Common myeloid progenitor, CD34-positive (primary cell): ENCODE results near the gene CFAP61.

ENCODE experiments used
- CTCF ChIA-PET: fragments of 350-600 bp; sonication (Branson Sonifier 250); formaldehyde crosslinking; loops from one replicate; lab custom pipeline; 2021; ENCODE audit warnings: antibody characterized with exemption; lab: Charles Lee
- POLR2A ChIA-PET: fragments of 350-600 bp; sonication (Branson Sonifier 250); formaldehyde crosslinking; loops from one replicate; lab custom pipeline; 2021; ENCODE audit warnings: antibody characterized with exemption; lab: Charles Lee
- DNase-seq, 3 donors: peaks; one replicate each; pipeline versions ENCODE4 v3.0.0 to v3.0.0-alpha.2; 2013
- H3K27ac ChIP-seq, 2 experiments: 1 replicate in 1 of 2; 2 replicates in 1 of 2; pipeline ENCODE4 v1.7.0; 2013; ENCODE audit warnings: inconsistent platforms in 2 of 2, low read length in 2 of 2, mild to moderate bottlenecking in 2 of 2, low read depth in 1 of 2, moderate library complexity in 1 of 2; ENCODE audit not compliant: severe bottlenecking in 2 of 2, insufficient read depth in 1 of 2, poor library complexity in 1 of 2
- H3K27me3 ChIP-seq, 5 experiments: replicated peaks in 2 of 5; 1 replicate in 3 of 5; 2 replicates in 2 of 5; pipeline versions ENCODE4 v1.6.1 to v1.7.0; 2013; ENCODE audit warnings: low read length in 4 of 5, mild to moderate bottlenecking in 2 of 5, moderate library complexity in 2 of 5, inconsistent platforms in 1 of 5; ENCODE audit not compliant: insufficient read depth in 5 of 5, control insufficient read depth in 4 of 5
- H3K36me3 ChIP-seq, 4 experiments: 1 replicate in 2 of 4; 2 replicates in 2 of 4; pipeline versions ENCODE4 v1.6.1 to v1.7.0; 2013; ENCODE audit warnings: low read length in 3 of 4, control low read depth in 1 of 4, mild to moderate bottlenecking in 1 of 4; ENCODE audit not compliant: control insufficient read depth in 4 of 4, insufficient read depth in 4 of 4
- H3K4me1 ChIP-seq, 4 experiments: 1 replicate in 3 of 4; 2 replicates in 1 of 4; pipeline versions ENCODE4 v1.6.1 to v1.7.1; 2013; ENCODE audit warnings: low read length in 3 of 4, mild to moderate bottlenecking in 3 of 4, control low read depth in 1 of 4, inconsistent platforms in 1 of 4, moderate library complexity in 1 of 4; ENCODE audit not compliant: control insufficient read depth in 4 of 4, insufficient read depth in 4 of 4; ENCODE audit errors: control extremely low read depth in 1 of 4
- H3K4me3 ChIP-seq, 7 experiments: 1 replicate in 4 of 7; 2 replicates in 3 of 7; pipeline versions ENCODE4 v1.5.1 to v1.7.0; 2013; ENCODE audit warnings: mild to moderate bottlenecking in 7 of 7, low read length in 6 of 7, moderate library complexity in 6 of 7, inconsistent platforms in 2 of 7, low read depth in 2 of 7, control low read depth in 1 of 7; ENCODE audit not compliant: insufficient read depth in 4 of 7, control insufficient read depth in 1 of 7; ENCODE audit errors: extremely low read depth in 1 of 7
- H3K9me3 ChIP-seq, 5 experiments: 1 replicate in 4 of 5; 2 replicates in 1 of 5; pipeline versions ENCODE4 v1.6.1 to v1.7.1; 2013; ENCODE audit warnings: low read length in 4 of 5, mild to moderate bottlenecking in 2 of 5, inconsistent platforms in 1 of 5, low read depth in 1 of 5, moderate library complexity in 1 of 5; ENCODE audit not compliant: control insufficient read depth in 4 of 5, insufficient read depth in 2 of 5; ENCODE audit errors: control extremely low read depth in 1 of 5
- WGBS: methylation state at CpG from one replicate; pipeline ENCODE4 v1.1.5; 2013; ENCODE audit not compliant: insufficient coverage; 5-methylcytosine and 5-hydroxymethylcytosine counted together

CFAP61 gene

GRCh38 chr20:20255099-20255498 is 202.8 kb downstream of the CFAP61 start:
- Histone ChIP-seq H3K27ac (no peak overlapping the region), H3K4me3 (no peak overlapping the region), H3K4me1 (peaks cover 0 to 2% (median 0%) of the 10 kb centered on the region in 4 experiments), H3K36me3 (no peaks in the 10 kb centered on the region), H3K9me3 (peaks cover 0 to 3% (median 0%) of the 10 kb centered on the region in 5 experiments), H3K27me3 (peaks cover 0 to 18% (median 4%) of the 10 kb centered on the region in 5 experiments)
- DNase-seq, result peak; percentile 20 to 81 (median 75)
- POLR2A ChIA-PET, result no interaction called here
- WGBS, result 72% methylated on average over 3 of the region's 3 CpGs
- CTCF ChIA-PET, result interaction anchor here (0.6 to 2.8 kb wide), 3 partner anchors 9 to 17 kb away, joined by 3 to 13 read pairs (median 3); no protein-coding TSS in a partner anchor

GRCh38 chr20:20259533-20259932 is 207.2 kb downstream of the CFAP61 start:
- peaks cover 0 to 13% (median 9%) of the 10 kb centered on the region in 4 experiments for H3K4me1 ChIP-seq
- H3K27me3 ChIP-seq, result peaks cover 0 to 16% (median 4%) of the 10 kb centered on the region in 5 experiments
- H3K27ac ChIP-seq, result no peak overlapping the region
- ChIA-PET CTCF (interaction anchor here (1.1 to 1.2 kb wide), 2 partner anchors 17 to 175 kb away, joined by 3 read pairs; no protein-coding TSS in a partner anchor), POLR2A (no interaction called here)
- DNase-seq, result peak in 2 of 3 donors; percentile 48 to 61
- H3K4me3 ChIP-seq, result no peak overlapping the region
- 17% methylated on average over 1 of the region's 2 CpGs for WGBS
- no peaks in the 10 kb centered on the region for H3K36me3 ChIP-seq
- H3K9me3 ChIP-seq, result peaks cover 0 to 3% (median 0%) of the 10 kb centered on the region in 5 experiments

GRCh38 chr20:20261159-20261558 is 208.8 kb downstream of the CFAP61 start:
- Histone ChIP-seq H3K9me3 (peaks cover 0 to 3% (median 0%) of the 10 kb centered on the region in 5 experiments), H3K36me3 (no peaks in the 10 kb centered on the region), H3K4me3 (no peak overlapping the region), H3K4me1 (peaks cover 0 to 11% (median 9%) of the 10 kb centered on the region in 4 experiments), H3K27ac (no peak overlapping the region), H3K27me3 (peaks cover 0 to 16% (median 4%) of the 10 kb centered on the region in 5 experiments)
- CTCF ChIA-PET, result interaction anchor here (1.6 kb wide), 1 partner anchor 24 kb away, joined by 4 read pairs; no protein-coding TSS in a partner anchor
- DNase-seq, result peak; percentile 69 to 94 (median 91)
- POLR2A ChIA-PET, result interaction anchor here (0.6 kb wide), 1 partner anchor 1979 kb away, joined by 4 read pairs; no protein-coding TSS in a partner anchor
- no CpG with 5 or more reads among the region's 1 CpG for WGBS

GRCh38 chr20:20265210-20265609 is 212.9 kb downstream of the CFAP61 start:
- Histone ChIP-seq H3K4me3 (no peak overlapping the region), H3K27ac (no peak overlapping the region), H3K4me1 (peaks cover 0 to 11% (median 9%) of the 10 kb centered on the region in 4 experiments), H3K9me3 (no peaks in the 10 kb centered on the region), H3K36me3 (no peaks in the 10 kb centered on the region), H3K27me3 (peaks cover 0 to 5% (median 0%) of the 10 kb centered on the region in 5 experiments)
- CTCF ChIA-PET, result no interaction called here
- no peak for DNase-seq
- 93% methylated on average over 2 of the region's 2 CpGs for WGBS
- POLR2A ChIA-PET, result no interaction called here

- Histone ChIP-seq H3K27me3 (peaks cover 0 to 4% (median 0%) of the 10 kb centered on the region in 5 experiments), H3K4me1 (peaks cover 0 to 3% (median under 1%) of the 10 kb centered on the region in 4 experiments), H3K27ac (no peak overlapping the region), H3K9me3 (no peaks in the 10 kb centered on the region), H3K36me3 (no peaks in the 10 kb centered on the region), H3K4me3 (no peak overlapping the region)
- ChIA-PET CTCF (interaction anchor here (1.9 kb wide), 1 partner anchor 30 kb away, joined by 5 read pairs; no protein-coding TSS in a partner anchor), POLR2A (no interaction called here)
- WGBS, result 100% methylated on average over 2 of the region's 4 CpGs
- DNase-seq, result no peak
Measured at GRCh38 chr20:20266552-20266951, 214.2 kb downstream of the CFAP61 start.

- H3K27ac ChIP-seq, result no peak overlapping the region
- no peak overlapping the region for H3K4me3 ChIP-seq
- CTCF ChIA-PET, result interaction anchor here (0.7 kb wide), 1 partner anchor 14 kb away, joined by 3 read pairs; no protein-coding TSS in a partner anchor
- peaks cover 0 to 4% (median 0%) of the 10 kb centered on the region in 5 experiments for H3K27me3 ChIP-seq
- 81% methylated on average over 11 of the region's 13 CpGs for WGBS
- H3K36me3 ChIP-seq, result no peaks in the 10 kb centered on the region
- POLR2A ChIA-PET, result no interaction called here
- no peaks in the 10 kb centered on the region for H3K4me1 ChIP-seq
- no peak for DNase-seq
- no peaks in the 10 kb centered on the region for H3K9me3 ChIP-seq
Measured at GRCh38 chr20:20267685-20268370, 215.5 kb downstream of the CFAP61 start.

GRCh38 chr20:20271271-20271670 is 218.9 kb downstream of the CFAP61 start:
- Histone ChIP-seq H3K4me1 (no peaks in the 10 kb centered on the region), H3K4me3 (no peak overlapping the region), H3K27ac (no peak overlapping the region), H3K36me3 (no peaks in the 10 kb centered on the region), H3K27me3 (peaks cover 0 to 4% (median 0%) of the 10 kb centered on the region in 5 experiments), H3K9me3 (no peaks in the 10 kb centered on the region)
- DNase-seq, result no peak
- ChIA-PET CTCF (no interaction called here), POLR2A (no interaction called here)
- 97% methylated on average over 10 of the region's 10 CpGs for WGBS
